ENCODE measurements around the gene ZSWIM1.

DNA sequence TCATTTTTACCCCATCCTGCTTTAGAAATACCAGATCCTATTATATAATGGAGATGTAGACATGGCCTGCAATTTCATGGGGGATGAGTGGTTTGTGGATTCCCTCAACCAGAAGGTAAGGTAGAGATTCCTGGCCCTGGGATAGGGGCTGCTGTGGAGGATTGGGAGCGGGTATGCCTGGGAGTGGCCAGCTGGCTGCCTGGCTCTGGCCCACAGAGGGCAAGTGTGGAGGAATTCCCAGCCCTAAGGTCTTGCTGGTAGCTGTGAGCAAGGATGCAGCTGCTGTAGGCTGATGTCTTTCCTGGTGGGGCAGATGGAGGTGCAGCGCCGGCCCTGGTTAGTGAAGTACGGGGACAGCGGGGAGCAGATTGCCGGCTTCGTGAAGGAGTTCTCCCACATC, 16.7 kb downstream of the ZSWIM1 start:
- TF ChIP-seq, protein P1, sequence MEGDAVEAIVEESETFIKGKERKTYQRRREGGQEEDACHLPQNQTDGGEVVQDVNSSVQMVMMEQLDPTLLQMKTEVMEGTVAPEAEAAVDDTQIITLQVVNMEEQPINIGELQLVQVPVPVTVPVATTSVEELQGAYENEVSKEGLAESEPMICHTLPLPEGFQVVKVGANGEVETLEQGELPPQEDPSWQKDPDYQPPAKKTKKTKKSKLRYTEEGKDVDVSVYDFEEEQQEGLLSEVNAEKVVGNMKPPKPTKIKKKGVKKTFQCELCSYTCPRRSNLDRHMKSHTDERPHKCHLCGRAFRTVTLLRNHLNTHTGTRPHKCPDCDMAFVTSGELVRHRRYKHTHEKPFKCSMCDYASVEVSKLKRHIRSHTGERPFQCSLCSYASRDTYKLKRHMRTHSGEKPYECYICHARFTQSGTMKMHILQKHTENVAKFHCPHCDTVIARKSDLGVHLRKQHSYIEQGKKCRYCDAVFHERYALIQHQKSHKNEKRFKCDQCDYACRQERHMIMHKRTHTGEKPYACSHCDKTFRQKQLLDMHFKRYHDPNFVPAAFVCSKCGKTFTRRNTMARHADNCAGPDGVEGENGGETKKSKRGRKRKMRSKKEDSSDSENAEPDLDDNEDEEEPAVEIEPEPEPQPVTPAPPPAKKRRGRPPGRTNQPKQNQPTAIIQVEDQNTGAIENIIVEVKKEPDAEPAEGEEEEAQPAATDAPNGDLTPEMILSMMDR (IDR thresholded peaks at IDR 0.05): no peak
- no peak for TF ChIP-seq EZH2 (IDR thresholded peaks at IDR 0.05; ENCODE audit: borderline replicate concordance, insufficient read depth, low read depth, low read length, poor library complexity, severe bottlenecking)
